Measurements from ENCODE around the gene GPSM3.

- TF ChIP-seq TEAD4 (IDR thresholded peaks at IDR 0.05), result no peak
- TF ChIP-seq TAF1 (IDR thresholded peaks at IDR 0.05; ENCODE audit: low read depth), result no peak
- no peak for TF ChIP-seq EP300 (IDR thresholded peaks at IDR 0.05; ENCODE audit: borderline replicate concordance)
- no peak for TF ChIP-seq REST (IDR thresholded peaks at IDR 0.05; ENCODE audit: low read depth)
Observed at GRCh38 chr6:32198345-32198696, 5.9 kb upstream of the GPSM3 start.

Measured in Ishikawa (cell line).